HFFc6 (cell line): Measurements from ENCODE around the gene ZMYND11. TPM values are rescaled to one million over a fixed set of nuclear protein-coding genes. Genes with fewer than 3 reads are reported as not detected.
A peak's percentile ranks its signal among the peaks of the same experiment; 100 is the strongest.
"Not testable (repeated sequence)": the region's sequence is repeated elsewhere in the genome, so short reads cannot be mapped to it uniquely, and the experiment has no call there.

Experiments used
- DNase-seq: peaks from one replicate; pipeline ENCODE4 v3.0.0-alpha.2; 2018
- H3K27ac Mint-ChIP-seq: 2 replicates; pipeline ENCODE4 v1.8.0; 2020; ENCODE audit warnings: mild to moderate bottlenecking, mixed read lengths
- H3K27me3 Mint-ChIP-seq: 2 replicates; pipeline ENCODE4 v1.8.0; 2021; ENCODE audit warnings: mild to moderate bottlenecking, moderate library complexity, mixed read lengths; ENCODE audit not compliant: insufficient read depth
- H3K36me3 Mint-ChIP-seq: 2 replicates; pipeline ENCODE4 v1.8.0; 2021; ENCODE audit warnings: low read depth, mixed read lengths
- H3K4me1 Mint-ChIP-seq: 2 replicates; pipeline ENCODE4 v1.8.0; 2020; ENCODE audit warnings: low read depth, mixed read lengths
- H3K4me3 Mint-ChIP-seq: 2 replicates; pipeline ENCODE4 v1.8.0; 2020; ENCODE audit warnings: mild to moderate bottlenecking, moderate library complexity, mixed read lengths
- H3K9me3 Mint-ChIP-seq: 2 replicates; pipeline ENCODE4 v1.8.0; 2020; ENCODE audit warnings: mild to moderate bottlenecking, mixed read lengths
- total RNA-seq, 6 experiments: library from RNA; stranded (reverse); fragmentation: NEBNext Ultra II Directional; extraction: Animal tissue kit (Norgen Biotek cat#: 25700); gene quantifications; 2 replicates in 1 of 6; 3 replicates in 5 of 6; pipeline ENCODE4 v1.2.3, GENCODE V29; 2021
- TF ChIP-seq, protein P1 (sequence below): fragments of 200-600 bp; sonication (generic); IDR thresholded peaks from 2 replicates; pipeline ENCODE4 v1.5.0; 2021; ENCODE audit warnings: antibody characterized with exemption, mild to moderate bottlenecking

ZMYND11 gene
- total RNA-seq, 6 experiments from 2014 or later: 56.7 to 75.2 (median 65.9) TPM

DNA sequence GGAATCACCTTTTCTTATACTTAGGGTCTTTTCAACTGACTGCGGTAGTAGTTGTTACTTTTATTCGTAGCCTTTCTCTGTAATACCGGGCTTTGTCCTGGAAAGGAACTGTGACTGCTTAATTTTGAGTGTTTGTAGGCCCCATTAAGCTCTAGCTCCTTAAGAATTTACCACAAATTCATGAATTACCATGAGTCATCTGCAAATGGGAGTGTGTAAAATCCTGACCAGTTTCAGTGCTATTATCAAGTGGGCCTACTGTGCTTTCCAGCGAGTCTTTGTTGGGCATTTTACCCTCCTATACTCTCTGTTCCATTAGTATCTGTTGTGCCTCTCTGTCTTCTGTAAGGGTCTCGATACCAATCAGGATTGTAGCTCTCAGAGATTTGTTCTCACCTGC lies 49.7 kb downstream of the ZMYND11 start:
- peak; percentile 44 for DNase-seq
- H3K9me3 Mint-ChIP-seq: peaks cover 9% of the 10 kb centered on the region

DNA sequence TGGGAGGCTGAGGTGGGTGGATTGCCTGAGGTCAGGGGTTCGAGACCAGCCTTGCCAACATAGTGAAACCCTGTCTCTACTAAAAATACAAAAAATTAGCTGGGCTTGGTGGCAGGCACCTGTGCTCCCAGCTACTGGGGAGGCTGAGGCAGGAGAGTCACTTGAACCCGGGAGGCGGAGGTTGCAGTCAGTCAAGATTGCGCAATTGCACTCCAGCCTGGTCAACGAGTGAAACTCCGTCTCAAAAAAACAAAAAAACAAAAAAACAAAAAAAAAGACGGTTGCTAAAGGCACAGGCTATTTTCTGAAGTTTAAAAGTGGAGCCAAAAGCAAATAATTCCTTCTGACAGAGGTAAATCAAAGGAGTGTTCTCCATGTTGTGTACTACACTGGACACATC lies 50.3 kb downstream of the ZMYND11 start:
- not testable (repeated sequence) for H3K27me3 Mint-ChIP-seq, H3K27ac Mint-ChIP-seq, H3K4me3 Mint-ChIP-seq, DNase-seq, H3K9me3 Mint-ChIP-seq
- H3K36me3 Mint-ChIP-seq: peaks cover 35% of the 10 kb centered on the region
- peaks cover 67% of the 10 kb centered on the region for H3K4me1 Mint-ChIP-seq

More for the DNA sequence above, 49.7 kb downstream of the ZMYND11 start:
- no peaks in the 10 kb centered on the region; the same call in 1 of the 2 replicates for H3K27me3 Mint-ChIP-seq
- H3K27ac Mint-ChIP-seq: peak overlapping the region; percentile 76
- H3K4me3 Mint-ChIP-seq: peak overlapping the region; percentile 49
- TF ChIP-seq, protein P1, sequence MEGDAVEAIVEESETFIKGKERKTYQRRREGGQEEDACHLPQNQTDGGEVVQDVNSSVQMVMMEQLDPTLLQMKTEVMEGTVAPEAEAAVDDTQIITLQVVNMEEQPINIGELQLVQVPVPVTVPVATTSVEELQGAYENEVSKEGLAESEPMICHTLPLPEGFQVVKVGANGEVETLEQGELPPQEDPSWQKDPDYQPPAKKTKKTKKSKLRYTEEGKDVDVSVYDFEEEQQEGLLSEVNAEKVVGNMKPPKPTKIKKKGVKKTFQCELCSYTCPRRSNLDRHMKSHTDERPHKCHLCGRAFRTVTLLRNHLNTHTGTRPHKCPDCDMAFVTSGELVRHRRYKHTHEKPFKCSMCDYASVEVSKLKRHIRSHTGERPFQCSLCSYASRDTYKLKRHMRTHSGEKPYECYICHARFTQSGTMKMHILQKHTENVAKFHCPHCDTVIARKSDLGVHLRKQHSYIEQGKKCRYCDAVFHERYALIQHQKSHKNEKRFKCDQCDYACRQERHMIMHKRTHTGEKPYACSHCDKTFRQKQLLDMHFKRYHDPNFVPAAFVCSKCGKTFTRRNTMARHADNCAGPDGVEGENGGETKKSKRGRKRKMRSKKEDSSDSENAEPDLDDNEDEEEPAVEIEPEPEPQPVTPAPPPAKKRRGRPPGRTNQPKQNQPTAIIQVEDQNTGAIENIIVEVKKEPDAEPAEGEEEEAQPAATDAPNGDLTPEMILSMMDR: no peak
- peaks cover 60% of the 10 kb centered on the region for H3K4me1 Mint-ChIP-seq
- peaks cover 30% of the 10 kb centered on the region for H3K36me3 Mint-ChIP-seq

GRCh38 chr10:186911-187310 lies 51.7 kb downstream of the ZMYND11 start:
- Mint-ChIP-seq H3K27me3 (no peaks in the 10 kb centered on the region; the same call in 1 of the 2 replicates), H3K4me3 (no peak overlapping the region), H3K9me3 (peaks cover 9% of the 10 kb centered on the region), H3K4me1 (peaks cover 72% of the 10 kb centered on the region), H3K36me3 (peaks cover 39% of the 10 kb centered on the region), H3K27ac (no peak overlapping the region)
- DNase-seq: no peak
- TF ChIP-seq, protein P1: no peak

- Mint-ChIP-seq H3K27me3 (no peaks in the 10 kb centered on the region; the same call in 1 of the 2 replicates), H3K4me3 (peak overlapping the region; percentile 24; the same call in 1 of the 2 replicates), H3K9me3 (peaks cover 9% of the 10 kb centered on the region), H3K4me1 (peaks cover 70% of the 10 kb centered on the region), H3K36me3 (peaks cover 26% of the 10 kb centered on the region), H3K27ac (peak overlapping the region; percentile 35)
- TF ChIP-seq, protein P1: no peak
- DNase-seq: no peak
Observed at GRCh38 chr10:188546-188945, 53.3 kb downstream of the ZMYND11 start.

DNA sequence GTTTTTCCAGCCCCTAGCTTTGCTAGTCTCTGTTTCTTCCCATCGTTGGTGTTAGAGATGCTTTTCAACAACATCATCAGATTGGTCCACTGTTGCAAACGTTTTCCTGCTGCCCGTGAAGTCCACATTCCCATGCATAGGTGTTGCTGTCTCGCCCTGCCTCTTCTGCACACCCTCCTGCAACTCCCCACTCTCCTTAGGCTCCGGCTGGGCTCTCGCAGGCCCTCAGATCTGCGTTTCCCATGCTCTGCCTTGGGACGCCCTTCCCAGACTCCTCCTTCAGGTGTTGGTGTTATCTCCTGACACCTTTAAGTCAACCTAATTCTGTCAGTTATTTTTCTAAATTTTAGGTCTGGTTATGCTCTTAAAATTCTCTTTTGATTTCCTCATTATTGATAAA lies 55.0 kb downstream of the ZMYND11 start:
- Mint-ChIP-seq H3K9me3 (no peaks in the 10 kb centered on the region), H3K27ac (peak overlapping the region; percentile 9; the same call in 1 of the 2 replicates), H3K36me3 (peaks cover 9% of the 10 kb centered on the region), H3K4me3 (no peak overlapping the region), H3K4me1 (peaks cover 58% of the 10 kb centered on the region), H3K27me3 (no peaks in the 10 kb centered on the region; the same call in 1 of the 2 replicates)
- no peak for DNase-seq
- TF ChIP-seq, protein P1: no peak

- Mint-ChIP-seq H3K27me3 (no peaks in the 10 kb centered on the region; the same call in 1 of the 2 replicates), H3K4me1 (peaks cover 56% of the 10 kb centered on the region), H3K9me3 (no peaks in the 10 kb centered on the region), H3K4me3 (peak overlapping the region; percentile 14; the same call in 1 of the 2 replicates), H3K27ac (peak overlapping the region; percentile 46), H3K36me3 (peaks cover 9% of the 10 kb centered on the region)
- TF ChIP-seq, protein P1: no peak
- peak; percentile 68 for DNase-seq
Observed at GRCh38 chr10:191703-192518, 56.7 kb downstream of the ZMYND11 start.
